Measurements from ENCODE around the gene STXBP2.

The STXBP2 gene

DNA sequence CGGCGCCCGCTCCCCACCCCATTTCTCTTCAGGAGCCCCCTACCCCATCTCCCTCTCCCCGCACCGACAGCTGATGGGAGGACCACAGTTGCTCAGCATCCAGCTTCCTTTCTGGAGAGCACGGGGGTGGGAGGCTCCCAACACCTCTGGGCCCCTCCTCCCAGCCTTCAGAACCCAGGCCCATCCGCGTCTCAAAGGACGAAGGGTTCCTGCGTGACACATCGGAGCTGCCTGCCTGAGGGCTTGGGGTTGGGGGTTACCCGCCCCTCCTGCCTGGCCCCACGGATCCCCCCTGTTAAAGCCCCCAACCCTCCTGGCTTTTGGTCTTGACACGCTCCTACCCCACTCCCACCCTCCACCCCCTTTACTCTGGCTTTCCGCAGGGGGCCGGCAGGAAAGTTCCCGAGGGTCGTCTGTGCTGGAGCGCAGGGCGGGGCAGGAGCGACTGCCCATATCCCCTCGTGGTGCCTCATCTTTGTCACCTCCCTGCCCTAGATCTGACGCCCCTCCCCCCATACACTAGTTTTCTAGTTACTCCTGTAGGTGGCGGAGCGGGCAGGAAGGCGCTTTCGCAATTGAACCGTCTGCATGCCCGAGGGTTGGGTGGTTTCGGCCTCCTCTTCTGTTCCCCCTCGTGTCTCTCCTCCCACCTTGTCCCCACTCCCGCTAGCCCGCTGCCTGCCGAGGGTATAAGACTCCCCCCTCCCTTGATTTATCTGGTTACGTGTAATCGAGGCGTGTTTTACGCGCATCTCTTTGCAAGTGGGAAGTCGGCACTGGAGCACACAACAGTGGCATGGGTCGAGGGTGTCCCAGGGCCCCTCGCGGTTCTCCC lies 44.6 kb downstream of the STXBP2 start:
- DNase-seq: peak in 12 of 14 donors; percentile 15 to 66 (median 37)

DNA sequence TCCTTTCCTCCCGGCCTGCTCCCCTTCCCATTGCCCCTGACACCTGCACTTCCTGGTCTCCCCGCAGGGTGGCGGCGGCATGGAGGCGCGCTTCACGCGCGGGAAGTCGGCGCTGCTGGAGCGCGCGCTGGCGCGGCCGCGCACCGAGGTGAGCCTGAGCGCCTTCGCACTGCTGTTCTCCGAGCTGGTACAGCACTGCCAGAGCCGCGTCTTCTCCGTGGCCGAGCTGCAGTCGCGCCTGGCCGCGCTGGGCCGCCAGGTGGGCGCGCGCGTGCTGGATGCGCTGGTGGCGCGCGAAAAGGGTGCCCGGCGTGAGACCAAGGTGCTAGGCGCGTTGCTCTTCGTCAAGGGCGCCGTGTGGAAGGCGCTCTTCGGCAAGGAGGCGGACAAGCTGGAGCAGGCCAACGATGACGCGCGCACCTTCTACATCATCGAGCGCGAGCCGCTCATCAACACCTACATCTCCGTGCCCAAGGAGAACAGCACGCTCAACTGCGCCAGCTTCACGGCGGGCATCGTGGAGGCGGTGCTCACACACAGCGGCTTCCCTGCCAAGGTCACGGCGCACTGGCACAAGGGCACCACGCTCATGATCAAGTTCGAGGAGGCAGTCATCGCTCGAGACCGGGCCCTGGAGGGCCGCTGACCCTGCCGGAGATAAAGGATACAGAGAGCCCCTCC lies 45.4 kb downstream of the STXBP2 start:
- DNase-seq: peak in 1 of 14 donors; percentile 58

DNA sequence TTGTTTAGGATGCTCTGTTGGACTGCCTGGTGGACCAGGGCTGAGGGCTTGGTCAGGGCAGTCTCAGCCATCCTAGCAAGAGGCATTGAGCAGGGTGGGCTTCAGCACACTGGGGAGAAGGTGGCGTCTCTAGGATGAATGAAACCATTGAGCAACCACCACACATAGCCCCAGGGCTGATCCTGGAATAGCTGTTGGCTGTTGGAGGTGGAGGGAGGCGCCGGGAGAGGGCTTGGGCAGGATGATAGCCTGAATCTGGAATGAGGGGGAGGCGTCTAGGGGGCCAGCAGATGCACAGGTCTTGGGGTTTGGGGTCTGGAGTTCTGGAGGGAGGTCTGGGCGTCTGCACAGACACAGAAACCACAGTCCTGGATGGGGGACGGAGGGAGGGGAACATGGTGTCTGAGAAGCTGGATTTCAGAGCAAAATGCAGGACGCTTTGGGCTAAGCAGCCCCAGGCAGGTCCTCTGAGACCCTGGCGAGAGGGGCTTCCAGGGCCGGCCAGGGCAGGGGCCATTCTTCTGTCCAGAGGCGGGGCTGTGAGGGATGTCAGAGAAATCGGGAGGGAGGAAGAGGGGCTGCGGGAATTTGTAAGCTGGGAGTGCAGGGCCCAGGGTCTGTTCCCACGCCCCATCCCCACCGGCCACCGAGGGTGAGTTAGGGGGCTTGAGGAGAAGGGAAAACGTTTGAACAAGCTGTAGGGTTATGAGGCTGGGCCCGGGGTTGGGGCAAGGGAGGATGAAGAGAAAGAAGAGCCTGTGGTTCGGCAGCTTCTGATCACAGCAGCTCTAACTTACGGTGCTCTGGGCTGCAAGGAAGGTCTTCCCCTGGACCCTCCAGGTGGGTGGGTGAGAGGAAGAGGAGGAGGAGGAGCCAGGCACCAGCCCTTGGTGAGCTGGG lies 48.9 kb downstream of the STXBP2 start:
- DNase-seq: no peak

DNA sequence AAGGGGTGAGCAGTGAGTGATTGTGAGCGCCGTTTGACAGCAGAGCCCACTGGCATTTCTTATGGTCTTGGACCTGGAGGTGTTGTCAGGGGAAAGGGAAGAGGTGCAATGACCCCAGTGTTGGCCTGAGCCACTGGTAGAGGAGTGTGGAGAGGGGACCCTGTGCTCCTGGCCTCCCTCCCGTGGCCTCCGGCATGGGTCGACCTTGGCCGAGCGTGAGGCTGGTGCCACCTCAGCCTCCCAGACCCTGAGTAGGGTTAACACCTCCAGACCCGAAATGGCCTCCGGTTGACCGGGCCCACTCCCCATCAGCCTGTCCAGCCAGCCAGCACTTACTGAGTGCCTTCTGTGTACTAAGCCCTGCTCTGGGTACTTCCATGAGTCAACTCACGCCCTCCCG lies 50.3 kb downstream of the STXBP2 start:
- no peak for DNase-seq

DNA sequence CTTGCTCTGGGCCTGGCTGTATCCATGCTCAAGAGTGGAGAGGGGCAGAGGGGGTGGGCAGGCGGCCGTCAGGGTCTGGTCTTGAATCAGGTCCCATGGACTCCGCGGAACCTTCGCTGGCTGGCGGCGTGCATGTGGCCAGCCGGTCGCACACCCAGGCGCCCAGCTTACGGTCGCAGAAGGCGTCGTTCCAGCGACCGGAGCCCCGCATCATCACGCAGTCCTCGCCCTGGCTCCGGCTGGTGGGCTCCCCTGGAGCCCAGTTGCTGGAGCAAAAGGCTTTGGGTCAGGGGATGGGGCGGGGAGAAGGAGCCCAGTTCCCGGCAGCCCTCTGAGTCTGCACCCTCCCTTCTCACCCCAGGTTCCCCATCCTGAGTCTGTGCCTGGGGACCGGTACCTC lies 52.3 kb downstream of the STXBP2 start:
- no peak for DNase-seq

DNA sequence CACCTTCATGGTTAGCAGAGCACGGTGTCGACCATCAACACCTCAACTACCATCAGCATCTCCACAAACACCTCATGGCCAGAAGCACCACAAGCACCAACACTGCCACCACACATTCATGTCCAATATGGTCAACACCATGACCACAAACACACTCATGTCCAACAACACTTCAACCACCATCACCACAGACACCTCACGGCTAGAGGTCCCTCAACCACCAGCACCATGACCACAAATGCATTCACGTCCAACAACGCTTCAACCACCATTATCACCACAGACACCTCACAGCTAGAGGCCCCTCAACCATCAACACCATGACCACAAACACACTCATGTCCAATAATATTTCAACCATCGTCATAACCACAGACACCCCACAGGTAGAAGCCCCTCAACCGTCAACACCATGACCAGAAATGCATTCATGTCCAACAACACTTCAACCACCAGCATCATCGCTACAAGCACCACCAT lies 53.9 kb downstream of the STXBP2 start:
- DNase-seq: no peak

DNA sequence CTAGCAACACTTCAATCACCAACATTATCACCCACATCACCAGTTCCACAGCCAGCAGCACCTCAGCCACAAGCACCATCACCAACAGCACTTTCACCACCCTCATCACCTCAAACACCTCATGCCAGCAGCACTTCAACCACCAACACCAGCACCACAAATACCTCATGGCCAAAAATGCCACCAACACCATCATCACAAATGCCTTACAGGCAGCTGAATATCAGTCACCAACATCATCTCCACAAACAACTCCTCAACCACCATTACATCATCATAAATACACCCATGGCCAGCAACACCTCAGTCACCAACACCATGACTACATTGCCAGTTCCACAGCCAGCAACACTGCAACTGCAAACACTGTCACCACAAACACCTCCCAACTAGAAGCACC lies 54.6 kb downstream of the STXBP2 start:
- DNase-seq: no peak

DNA sequence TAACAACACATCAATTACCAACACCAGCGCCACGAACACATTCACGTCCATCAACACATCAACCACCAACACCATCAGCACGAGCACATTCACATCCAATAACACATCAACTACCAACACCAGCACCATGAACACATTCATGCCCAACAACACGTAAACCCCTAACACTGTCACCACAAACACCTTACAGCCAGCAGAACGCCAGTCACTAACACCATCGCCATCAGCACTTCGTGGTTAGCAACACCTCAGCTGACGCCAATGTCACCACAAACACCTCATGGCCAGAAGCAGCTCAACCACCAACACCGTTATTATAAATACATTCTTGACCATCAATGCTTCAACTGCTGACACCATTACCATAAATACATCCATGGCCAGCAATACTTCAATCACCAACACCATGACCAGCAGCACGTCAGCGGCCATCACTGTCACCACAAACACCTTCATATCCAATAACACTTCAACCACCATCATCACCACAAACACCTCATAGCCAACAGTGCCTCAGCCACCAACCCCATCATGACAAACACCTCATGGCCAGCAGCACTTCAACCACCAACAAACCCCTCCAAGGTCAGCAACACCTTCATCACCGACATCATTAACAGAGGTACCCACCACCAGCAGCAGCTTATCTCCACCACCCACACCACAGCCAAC lies 55.6 kb downstream of the STXBP2 start:
- DNase-seq: no peak

DNA sequence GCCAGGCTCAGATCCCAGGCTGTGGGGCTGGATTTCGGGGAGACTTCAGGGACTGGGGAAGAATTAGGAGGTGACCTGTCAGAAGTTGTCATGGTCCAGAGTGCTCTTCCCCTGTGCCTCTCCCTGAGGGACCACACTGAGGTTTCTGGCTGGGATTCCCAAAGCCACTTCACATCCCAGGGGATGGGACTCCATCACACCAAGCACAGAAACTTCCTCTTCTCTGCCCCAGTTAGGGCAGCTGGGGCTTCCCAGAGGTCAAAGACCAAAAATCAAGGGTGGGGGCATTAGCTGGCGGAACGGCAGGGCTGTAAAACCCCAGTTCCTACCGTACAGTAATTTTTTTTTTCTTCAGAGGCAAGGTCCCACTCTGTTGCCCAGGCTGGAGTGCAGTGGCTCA lies 57.6 kb downstream of the STXBP2 start:
- DNase-seq: no peak
